K562 (cell line): ENCODE data around the gene RORB. TPM values are rescaled to one million over a fixed set of nuclear protein-coding genes. Genes with fewer than 3 reads are reported as not detected.

Experiments
- JUND ChIP-seq, 2 experiments: IDR thresholded peaks; 2 replicates in 1 of 2; 3 replicates in 1 of 2; pipeline ENCODE4 v1.6.1; 2011; ENCODE audit warnings: borderline replicate concordance in 2 of 2, low read depth in 2 of 2, low read length in 2 of 2, improper control_type of control experiment in 1 of 2, missing biosample characterization in 1 of 2, missing genetic modification characterization in 1 of 2, missing genetic modification reagents in 1 of 2
- PTTG1 ChIP-seq: fragments of 450-650 bp; IDR thresholded peaks from 2 replicates; pipeline ENCODE4 v1.6.1; 2016; ENCODE audit warnings: low read depth, mild to moderate bottlenecking, missing genetic modification characterization, missing compliant biosample characterization
- SMC3 ChIP-seq: conservative IDR thresholded peaks from 2 replicates; pipeline ENCODE4 v1.6.1; 2011; ENCODE audit warnings: low read depth, low read length, improper control_type of control experiment; ENCODE audit not compliant: insufficient read depth
- polyA plus RNA-seq, 8 experiments: library from polyadenylated mRNA; depleted of rRNA in 4 of 8; stranded (reverse) in 5 of 8; unstranded in 3 of 8; fragments of >200 nt; fragmentation: Nextera tagmentation in 2 of 8; fragmentation: Illumina TruSeq in 1 of 8; extraction: Ambion mirVana in 2 of 8; extraction: Trizol in 1 of 8; gene quantifications; 2 replicates each; pipeline versions ENCODE4 v1.2.1 to v1.2.3, GENCODE V29; 2011 to 2014; ENCODE audit warnings: inconsistent platforms in 1 of 8, missing spikeins in 1 of 8
- total RNA-seq, 7 experiments: library from RNA; depleted of rRNA in 6 of 7; stranded (reverse); fragments of >200 nt in 6 of 7; fragmentation: Illumina TruSeq in 2 of 7; extraction: Trizol in 2 of 7; gene quantifications; 2 replicates each; pipeline versions ENCODE4 v1.2.1 to v1.2.3, GENCODE V29; 2011 to 2021; ENCODE audit warnings: low replicate concordance in 1 of 7
- TF ChIP-seq, protein P1 (sequence below): fragments of 450-650 bp; IDR thresholded peaks from 2 replicates; pipeline ENCODE4 v1.6.1; 2016; ENCODE audit warnings: mild to moderate bottlenecking
- TF ChIP-seq, protein P2 (sequence below): fragments of 450-650 bp; formaldehyde crosslinking; IDR thresholded peaks from 2 replicates; pipeline ENCODE4 v1.4.0; 2020; ENCODE audit warnings: mild to moderate bottlenecking, moderate library complexity
- TF ChIP-seq, protein P3 (sequence below): sonication (generic); formaldehyde crosslinking; IDR thresholded peaks from 2 replicates; pipeline ENCODE4 v1.8.0; 2022; ENCODE audit warnings: missing genetic modification reagents, mild to moderate bottlenecking, borderline replicate concordance

RORB gene
- total and polyA plus RNA-seq, 9 of the 15 experiments (the other 6 are each of a cell fraction or from before 2014, with no cell fraction given) = not detected

DNA sequence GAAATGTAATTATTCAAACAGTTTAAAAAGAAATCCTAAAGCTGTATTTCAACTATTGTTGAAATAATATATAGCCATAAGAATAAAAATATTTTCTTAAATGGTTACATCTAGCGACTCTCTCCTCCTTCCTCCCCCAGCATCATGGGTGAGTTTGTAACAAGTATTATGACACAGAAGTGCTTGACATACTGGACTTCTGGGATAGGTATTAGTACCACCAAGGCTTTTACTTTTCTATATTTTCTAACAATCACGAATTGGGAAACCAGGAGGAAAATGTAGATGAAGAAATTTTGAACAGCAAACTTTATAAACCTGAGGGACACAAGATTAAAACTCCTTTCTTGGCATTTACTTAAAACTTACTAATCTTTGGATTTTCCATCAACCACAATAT is 4.4 kb downstream of the RORB start (continued):
- TF ChIP-seq, protein P1, sequence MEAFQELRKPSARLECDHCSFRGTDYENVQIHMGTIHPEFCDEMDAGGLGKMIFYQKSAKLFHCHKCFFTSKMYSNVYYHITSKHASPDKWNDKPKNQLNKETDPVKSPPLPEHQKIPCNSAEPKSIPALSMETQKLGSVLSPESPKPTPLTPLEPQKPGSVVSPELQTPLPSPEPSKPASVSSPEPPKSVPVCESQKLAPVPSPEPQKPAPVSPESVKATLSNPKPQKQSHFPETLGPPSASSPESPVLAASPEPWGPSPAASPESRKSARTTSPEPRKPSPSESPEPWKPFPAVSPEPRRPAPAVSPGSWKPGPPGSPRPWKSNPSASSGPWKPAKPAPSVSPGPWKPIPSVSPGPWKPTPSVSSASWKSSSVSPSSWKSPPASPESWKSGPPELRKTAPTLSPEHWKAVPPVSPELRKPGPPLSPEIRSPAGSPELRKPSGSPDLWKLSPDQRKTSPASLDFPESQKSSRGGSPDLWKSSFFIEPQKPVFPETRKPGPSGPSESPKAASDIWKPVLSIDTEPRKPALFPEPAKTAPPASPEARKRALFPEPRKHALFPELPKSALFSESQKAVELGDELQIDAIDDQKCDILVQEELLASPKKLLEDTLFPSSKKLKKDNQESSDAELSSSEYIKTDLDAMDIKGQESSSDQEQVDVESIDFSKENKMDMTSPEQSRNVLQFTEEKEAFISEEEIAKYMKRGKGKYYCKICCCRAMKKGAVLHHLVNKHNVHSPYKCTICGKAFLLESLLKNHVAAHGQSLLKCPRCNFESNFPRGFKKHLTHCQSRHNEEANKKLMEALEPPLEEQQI = no peak
- TF ChIP-seq, protein P2, sequence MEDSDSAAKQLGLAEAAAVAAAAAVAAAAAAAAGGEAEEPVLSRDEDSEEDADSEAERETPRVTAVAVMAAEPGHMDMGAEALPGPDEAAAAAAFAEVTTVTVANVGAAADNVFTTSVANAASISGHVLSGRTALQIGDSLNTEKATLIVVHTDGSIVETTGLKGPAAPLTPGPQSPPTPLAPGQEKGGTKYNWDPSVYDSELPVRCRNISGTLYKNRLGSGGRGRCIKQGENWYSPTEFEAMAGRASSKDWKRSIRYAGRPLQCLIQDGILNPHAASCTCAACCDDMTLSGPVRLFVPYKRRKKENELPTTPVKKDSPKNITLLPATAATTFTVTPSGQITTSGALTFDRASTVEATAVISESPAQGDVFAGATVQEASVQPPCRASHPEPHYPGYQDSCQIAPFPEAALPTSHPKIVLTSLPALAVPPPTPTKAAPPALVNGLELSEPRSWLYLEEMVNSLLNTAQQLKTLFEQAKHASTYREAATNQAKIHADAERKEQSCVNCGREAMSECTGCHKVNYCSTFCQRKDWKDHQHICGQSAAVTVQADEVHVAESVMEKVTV (CRISPR knock-in tag) = no peak
- TF ChIP-seq, protein P3, sequence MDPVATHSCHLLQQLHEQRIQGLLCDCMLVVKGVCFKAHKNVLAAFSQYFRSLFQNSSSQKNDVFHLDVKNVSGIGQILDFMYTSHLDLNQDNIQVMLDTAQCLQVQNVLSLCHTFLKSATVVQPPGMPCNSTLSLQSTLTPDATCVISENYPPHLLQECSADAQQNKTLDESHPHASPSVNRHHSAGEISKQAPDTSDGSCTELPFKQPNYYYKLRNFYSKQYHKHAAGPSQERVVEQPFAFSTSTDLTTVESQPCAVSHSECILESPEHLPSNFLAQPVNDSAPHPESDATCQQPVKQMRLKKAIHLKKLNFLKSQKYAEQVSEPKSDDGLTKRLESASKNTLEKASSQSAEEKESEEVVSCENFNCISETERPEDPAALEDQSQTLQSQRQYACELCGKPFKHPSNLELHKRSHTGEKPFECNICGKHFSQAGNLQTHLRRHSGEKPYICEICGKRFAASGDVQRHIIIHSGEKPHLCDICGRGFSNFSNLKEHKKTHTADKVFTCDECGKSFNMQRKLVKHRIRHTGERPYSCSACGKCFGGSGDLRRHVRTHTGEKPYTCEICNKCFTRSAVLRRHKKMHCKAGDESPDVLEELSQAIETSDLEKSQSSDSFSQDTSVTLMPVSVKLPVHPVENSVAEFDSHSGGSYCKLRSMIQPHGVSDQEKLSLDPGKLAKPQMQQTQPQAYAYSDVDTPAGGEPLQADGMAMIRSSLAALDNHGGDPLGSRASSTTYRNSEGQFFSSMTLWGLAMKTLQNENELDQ (CRISPR knock-in tag) = no peak
- TF ChIP-seq JUND (IDR thresholded peaks at IDR 0.05; ENCODE audit: borderline replicate concordance, low read depth, low read length) (no peak), JUND (tag; IDR thresholded peaks at IDR 0.05; ENCODE audit: borderline replicate concordance, low read depth, low read length) (no peak), SMC3 (no peak), PTTG1 (tag) (no peak)
